ENCODE data around the gene ARPP19. TPM values are rescaled to one million over a fixed set of nuclear protein-coding genes. Genes with fewer than 3 reads are reported as not detected.
"Not testable (repeated sequence)": the region's sequence is repeated elsewhere in the genome, so short reads cannot be mapped to it uniquely, and the experiment has no call there.

ARPP19 gene
- polyA plus RNA-seq, 1 donor from 2014 or later: 254 TPM

- no peak for TF ChIP-seq SMC3 (conservative IDR thresholded peaks at IDR 0.05; ENCODE audit: poor library complexity)
- TF ChIP-seq, protein P1, sequence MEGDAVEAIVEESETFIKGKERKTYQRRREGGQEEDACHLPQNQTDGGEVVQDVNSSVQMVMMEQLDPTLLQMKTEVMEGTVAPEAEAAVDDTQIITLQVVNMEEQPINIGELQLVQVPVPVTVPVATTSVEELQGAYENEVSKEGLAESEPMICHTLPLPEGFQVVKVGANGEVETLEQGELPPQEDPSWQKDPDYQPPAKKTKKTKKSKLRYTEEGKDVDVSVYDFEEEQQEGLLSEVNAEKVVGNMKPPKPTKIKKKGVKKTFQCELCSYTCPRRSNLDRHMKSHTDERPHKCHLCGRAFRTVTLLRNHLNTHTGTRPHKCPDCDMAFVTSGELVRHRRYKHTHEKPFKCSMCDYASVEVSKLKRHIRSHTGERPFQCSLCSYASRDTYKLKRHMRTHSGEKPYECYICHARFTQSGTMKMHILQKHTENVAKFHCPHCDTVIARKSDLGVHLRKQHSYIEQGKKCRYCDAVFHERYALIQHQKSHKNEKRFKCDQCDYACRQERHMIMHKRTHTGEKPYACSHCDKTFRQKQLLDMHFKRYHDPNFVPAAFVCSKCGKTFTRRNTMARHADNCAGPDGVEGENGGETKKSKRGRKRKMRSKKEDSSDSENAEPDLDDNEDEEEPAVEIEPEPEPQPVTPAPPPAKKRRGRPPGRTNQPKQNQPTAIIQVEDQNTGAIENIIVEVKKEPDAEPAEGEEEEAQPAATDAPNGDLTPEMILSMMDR (IDR thresholded peaks at IDR 0.05; ENCODE audit: poor library complexity, severe bottlenecking): no peak
- no peak for TF ChIP-seq TAF1 (IDR thresholded peaks at IDR 0.05; ENCODE audit: low read depth)
- no peak for TF ChIP-seq EP300 (conservative IDR thresholded peaks at IDR 0.05; ENCODE audit: poor library complexity, severe bottlenecking)
- TF ChIP-seq, protein P2, sequence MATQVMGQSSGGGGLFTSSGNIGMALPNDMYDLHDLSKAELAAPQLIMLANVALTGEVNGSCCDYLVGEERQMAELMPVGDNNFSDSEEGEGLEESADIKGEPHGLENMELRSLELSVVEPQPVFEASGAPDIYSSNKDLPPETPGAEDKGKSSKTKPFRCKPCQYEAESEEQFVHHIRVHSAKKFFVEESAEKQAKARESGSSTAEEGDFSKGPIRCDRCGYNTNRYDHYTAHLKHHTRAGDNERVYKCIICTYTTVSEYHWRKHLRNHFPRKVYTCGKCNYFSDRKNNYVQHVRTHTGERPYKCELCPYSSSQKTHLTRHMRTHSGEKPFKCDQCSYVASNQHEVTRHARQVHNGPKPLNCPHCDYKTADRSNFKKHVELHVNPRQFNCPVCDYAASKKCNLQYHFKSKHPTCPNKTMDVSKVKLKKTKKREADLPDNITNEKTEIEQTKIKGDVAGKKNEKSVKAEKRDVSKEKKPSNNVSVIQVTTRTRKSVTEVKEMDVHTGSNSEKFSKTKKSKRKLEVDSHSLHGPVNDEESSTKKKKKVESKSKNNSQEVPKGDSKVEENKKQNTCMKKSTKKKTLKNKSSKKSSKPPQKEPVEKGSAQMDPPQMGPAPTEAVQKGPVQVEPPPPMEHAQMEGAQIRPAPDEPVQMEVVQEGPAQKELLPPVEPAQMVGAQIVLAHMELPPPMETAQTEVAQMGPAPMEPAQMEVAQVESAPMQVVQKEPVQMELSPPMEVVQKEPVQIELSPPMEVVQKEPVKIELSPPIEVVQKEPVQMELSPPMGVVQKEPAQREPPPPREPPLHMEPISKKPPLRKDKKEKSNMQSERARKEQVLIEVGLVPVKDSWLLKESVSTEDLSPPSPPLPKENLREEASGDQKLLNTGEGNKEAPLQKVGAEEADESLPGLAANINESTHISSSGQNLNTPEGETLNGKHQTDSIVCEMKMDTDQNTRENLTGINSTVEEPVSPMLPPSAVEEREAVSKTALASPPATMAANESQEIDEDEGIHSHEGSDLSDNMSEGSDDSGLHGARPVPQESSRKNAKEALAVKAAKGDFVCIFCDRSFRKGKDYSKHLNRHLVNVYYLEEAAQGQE (IDR thresholded peaks at IDR 0.05; ENCODE audit: borderline replicate concordance): no peak
- no peak for TF ChIP-seq RAD21 (conservative IDR thresholded peaks at IDR 0.05)
- no peak for TF ChIP-seq POLR2AphosphoS5 (IDR thresholded peaks at IDR 0.05)
- no peak for TF ChIP-seq MXI1 (conservative IDR thresholded peaks at IDR 0.05; ENCODE audit: poor library complexity, severe bottlenecking)
- TF ChIP-seq EZH2 (IDR thresholded peaks at IDR 0.05; ENCODE audit: borderline replicate concordance, insufficient read depth, low read length, poor library complexity, severe bottlenecking): no peak
- no peak overlapping the region for H3K9ac ChIP-seq (ENCODE audit: low read length)
- no peak overlapping the region for H3K27ac ChIP-seq (ENCODE audit: low read length)
- H3K36me3 ChIP-seq (ENCODE audit: insufficient read depth, low read length): peaks cover 6% of the 10 kb centered on the region
- no peaks in the 10 kb centered on the region for H3K9me3 ChIP-seq (ENCODE audit: low read length)
- H2AFZ ChIP-seq (ENCODE audit: low read depth, low read length): no peak overlapping the region
- peaks cover 30% of the 10 kb centered on the region for H3K79me2 ChIP-seq (replicated peaks; ENCODE audit: insufficient read depth, low read length)
- no peak overlapping the region for H3K4me2 ChIP-seq (ENCODE audit: low read length)
- H3K9me2 ChIP-seq (ENCODE audit: insufficient read depth, low read length): no peaks in the 10 kb centered on the region
- H3F3A ChIP-seq (ENCODE audit: insufficient read depth, low read length, poor library complexity, severe bottlenecking): no peaks in the 10 kb centered on the region
- H3K4me3 ChIP-seq (ENCODE audit: low read length): no peak overlapping the region
- no peaks in the 10 kb centered on the region for H4K20me1 ChIP-seq (ENCODE audit: insufficient read depth)
- H3K27me3 ChIP-seq (ENCODE audit: insufficient read depth, low read depth, low read length): no peaks in the 10 kb centered on the region
Measured at GRCh38 chr15:52552303-52552702, 16.5 kb downstream of the ARPP19 start.

DNA sequence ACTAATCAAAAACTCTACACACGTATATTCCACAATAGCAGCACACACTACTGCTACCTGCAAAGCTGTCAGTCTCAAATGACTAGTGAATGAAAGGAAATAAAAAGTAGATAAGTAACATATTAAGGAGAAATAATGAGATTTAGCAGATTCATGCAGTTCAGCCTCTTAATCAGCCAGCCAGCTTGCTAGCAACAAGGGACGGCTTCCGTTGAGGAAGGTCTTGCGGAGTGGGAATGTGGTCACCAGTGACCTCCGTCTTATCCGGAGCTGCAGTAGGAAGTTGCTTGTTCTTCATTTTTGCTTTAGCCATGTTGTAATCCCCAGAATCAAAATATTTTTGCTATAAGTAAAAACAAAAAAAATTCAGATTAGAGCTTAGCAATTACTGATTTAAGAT, 17.1 kb downstream of the ARPP19 start:
- Histone ChIP-seq H3K9me3 (ENCODE audit: low read length) (no peaks in the 10 kb centered on the region), H3K36me3 (ENCODE audit: insufficient read depth, low read length) (peaks cover 6% of the 10 kb centered on the region), H3K4me3 (ENCODE audit: low read length) (no peak overlapping the region), H3K9ac (ENCODE audit: low read length) (no peak overlapping the region), H3K27ac (ENCODE audit: low read length) (no peak overlapping the region), H3K4me2 (ENCODE audit: low read length) (no peak overlapping the region), H3K9me2 (ENCODE audit: insufficient read depth, low read length) (no peaks in the 10 kb centered on the region), H4K20me1 (ENCODE audit: insufficient read depth) (no peaks in the 10 kb centered on the region), H3K79me2 (replicated peaks; ENCODE audit: insufficient read depth, low read length) (peaks cover 24% of the 10 kb centered on the region), H3F3A (ENCODE audit: insufficient read depth, low read length, poor library complexity, severe bottlenecking) (no peaks in the 10 kb centered on the region), H2AFZ (ENCODE audit: low read depth, low read length) (no peak overlapping the region), H3K27me3 (ENCODE audit: insufficient read depth, low read depth, low read length) (no peaks in the 10 kb centered on the region)
- TF ChIP-seq, protein P1 (IDR thresholded peaks at IDR 0.05; ENCODE audit: poor library complexity, severe bottlenecking): no peak
- TF ChIP-seq POLR2AphosphoS5 (IDR thresholded peaks at IDR 0.05) (no peak), RAD21 (conservative IDR thresholded peaks at IDR 0.05) (no peak), TAF1 (IDR thresholded peaks at IDR 0.05; ENCODE audit: low read depth) (no peak), MXI1 (conservative IDR thresholded peaks at IDR 0.05; ENCODE audit: poor library complexity, severe bottlenecking) (no peak), EP300 (conservative IDR thresholded peaks at IDR 0.05; ENCODE audit: poor library complexity, severe bottlenecking) (no peak), SMC3 (conservative IDR thresholded peaks at IDR 0.05; ENCODE audit: poor library complexity) (no peak), EZH2 (IDR thresholded peaks at IDR 0.05; ENCODE audit: borderline replicate concordance, insufficient read depth, low read length, poor library complexity, severe bottlenecking) (no peak)
- TF ChIP-seq, protein P2 (IDR thresholded peaks at IDR 0.05; ENCODE audit: borderline replicate concordance): no peak

GRCh38 chr15:52551186-52551585, 17.6 kb downstream of the ARPP19 start:
- H3K9ac ChIP-seq (ENCODE audit: low read length); H3K4me2 ChIP-seq (ENCODE audit: low read length); H3F3A ChIP-seq (ENCODE audit: insufficient read depth, low read length, poor library complexity, severe bottlenecking); H2AFZ ChIP-seq (ENCODE audit: low read depth, low read length); H3K36me3 ChIP-seq (ENCODE audit: insufficient read depth, low read length); H3K27me3 ChIP-seq (ENCODE audit: insufficient read depth, low read depth, low read length); H3K4me3 ChIP-seq (ENCODE audit: low read length); H4K20me1 ChIP-seq (ENCODE audit: insufficient read depth); H3K27ac ChIP-seq (ENCODE audit: low read length); H3K9me2 ChIP-seq (ENCODE audit: insufficient read depth, low read length); H3K9me3 ChIP-seq (ENCODE audit: low read length): not testable (repeated sequence)
- peaks cover 19% of the 10 kb centered on the region for H3K79me2 ChIP-seq (replicated peaks; ENCODE audit: insufficient read depth, low read length)
